Activated naive CD4-positive, alpha-beta T cell treated with anti-CD3 and anti-CD28 coated beads, Interleukin-2, amount 50 U/mL, for 24 hours (primary cell): ENCODE results near the gene TBC1D22B.

ENCODE experiments used
- H3K27ac Mint-ChIP-seq: one replicate; pipeline ENCODE4 v1.8.0; 2021; ENCODE audit warnings: mild to moderate bottlenecking, mixed read lengths
- H3K27me3 Mint-ChIP-seq: one replicate; pipeline ENCODE4 v1.8.0; 2021; ENCODE audit warnings: mixed read lengths
- H3K36me3 Mint-ChIP-seq: one replicate; pipeline ENCODE4 v1.8.0; 2021; ENCODE audit warnings: mixed read lengths
- H3K4me1 Mint-ChIP-seq: one replicate; pipeline ENCODE4 v1.8.0; 2021; ENCODE audit warnings: mixed read lengths
- H3K4me3 Mint-ChIP-seq: one replicate; pipeline ENCODE4 v1.8.0; 2021; ENCODE audit warnings: mild to moderate bottlenecking, mixed read lengths
- H3K9me3 Mint-ChIP-seq: one replicate; pipeline ENCODE4 v1.8.0; 2021; ENCODE audit warnings: mixed read lengths

Gene TBC1D22B, protein sequence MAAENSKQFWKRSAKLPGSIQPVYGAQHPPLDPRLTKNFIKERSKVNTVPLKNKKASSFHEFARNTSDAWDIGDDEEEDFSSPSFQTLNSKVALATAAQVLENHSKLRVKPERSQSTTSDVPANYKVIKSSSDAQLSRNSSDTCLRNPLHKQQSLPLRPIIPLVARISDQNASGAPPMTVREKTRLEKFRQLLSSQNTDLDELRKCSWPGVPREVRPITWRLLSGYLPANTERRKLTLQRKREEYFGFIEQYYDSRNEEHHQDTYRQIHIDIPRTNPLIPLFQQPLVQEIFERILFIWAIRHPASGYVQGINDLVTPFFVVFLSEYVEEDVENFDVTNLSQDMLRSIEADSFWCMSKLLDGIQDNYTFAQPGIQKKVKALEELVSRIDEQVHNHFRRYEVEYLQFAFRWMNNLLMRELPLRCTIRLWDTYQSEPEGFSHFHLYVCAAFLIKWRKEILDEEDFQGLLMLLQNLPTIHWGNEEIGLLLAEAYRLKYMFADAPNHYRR

DNA sequence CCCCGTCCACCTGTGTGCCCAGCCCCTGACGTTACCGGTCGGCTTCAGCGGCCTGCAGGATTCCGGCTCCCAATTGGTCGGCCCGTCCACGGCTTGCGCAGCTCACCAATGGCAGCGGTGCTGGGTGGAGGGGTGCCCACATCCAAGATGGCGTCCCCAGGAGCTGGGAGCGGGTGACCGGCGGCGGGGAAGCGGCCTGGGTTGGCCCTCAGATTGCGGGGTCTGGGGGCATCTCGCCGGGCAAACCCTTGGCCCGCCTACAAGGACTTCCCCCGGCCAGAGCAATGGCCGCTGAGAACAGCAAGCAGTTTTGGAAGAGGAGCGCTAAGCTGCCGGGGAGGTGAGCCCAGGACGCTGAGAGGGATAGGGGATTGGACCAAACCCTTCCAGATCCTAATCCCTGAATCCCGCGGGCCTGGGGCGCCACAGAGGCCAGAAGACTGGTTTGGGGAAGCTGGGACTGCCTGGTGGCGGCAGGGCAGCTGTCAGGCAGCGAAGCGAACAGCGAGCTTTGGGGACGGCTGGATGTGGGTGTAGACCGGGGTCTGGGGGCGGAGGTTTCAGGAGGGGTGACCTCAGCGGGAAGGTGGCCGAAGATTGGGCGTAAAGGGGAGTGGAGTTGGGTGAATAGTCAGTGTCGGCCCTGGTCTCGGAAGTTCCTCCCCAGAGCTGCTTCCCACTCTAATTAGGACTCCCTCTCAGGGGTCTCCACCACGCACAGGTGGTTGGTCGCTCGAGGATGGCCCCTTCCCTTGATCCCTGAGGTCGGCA, at the start of gene TBC1D22B, which contains the start of gene TMEM217:
Gene TBC1D22B (plus strand): TSS at position 139 of the 771 bp plus-strand sequence. CDS start 146 bp downstream, at position 285.
Gene TMEM217 (minus strand): TSS at position 511 of the 771 bp plus-strand sequence. CDS start 39,114 bp downstream, outside the sequence.
- H3K36me3 Mint-ChIP-seq, result no peaks in the 10 kb centered on the region
- H3K4me1 Mint-ChIP-seq, result peaks cover 61% of the 10 kb centered on the region
- no peaks in the 10 kb centered on the region for H3K9me3 Mint-ChIP-seq
- H3K4me3 Mint-ChIP-seq, result peak within 1 kb of the TSS; percentile 93
- no peaks in the 10 kb centered on the region for H3K27me3 Mint-ChIP-seq
- peak within 1 kb of the TSS; percentile 98 for H3K27ac Mint-ChIP-seq

DNA sequence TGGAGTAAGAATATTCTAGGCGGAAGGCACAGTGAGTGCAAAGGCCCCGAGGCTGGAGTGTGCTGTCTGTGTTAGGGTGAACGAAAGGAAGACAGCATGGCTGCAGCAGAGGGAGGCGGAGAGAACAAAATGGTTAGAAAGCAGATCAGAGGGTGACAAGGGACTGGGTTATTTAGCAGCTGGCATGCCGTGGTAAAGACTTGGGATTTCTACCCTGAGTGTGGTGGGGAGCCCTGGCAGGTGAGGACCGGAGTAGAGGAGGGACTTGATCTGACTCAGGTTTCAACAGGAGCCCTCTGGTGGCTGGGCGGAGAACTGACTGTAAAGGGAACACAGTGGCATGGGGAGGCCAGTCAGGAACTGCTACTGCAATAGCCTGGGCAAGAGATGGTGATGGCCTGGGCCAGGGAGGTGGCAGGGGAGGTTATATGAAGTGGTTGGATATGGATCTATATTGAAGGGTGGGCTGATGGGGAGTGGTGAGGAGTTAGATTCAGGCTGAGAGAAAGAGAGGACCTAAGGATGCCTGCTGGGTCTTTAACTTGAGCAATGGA, 49.6 kb upstream of the TBC1D22B start:
- H3K27me3 Mint-ChIP-seq, result no peaks in the 10 kb centered on the region
- peak overlapping the region; percentile 71 for H3K27ac Mint-ChIP-seq
- H3K4me3 Mint-ChIP-seq, result peak overlapping the region; percentile 34
- H3K36me3 Mint-ChIP-seq, result no peaks in the 10 kb centered on the region
- H3K9me3 Mint-ChIP-seq, result no peaks in the 10 kb centered on the region
- peaks cover 57% of the 10 kb centered on the region for H3K4me1 Mint-ChIP-seq

DNA sequence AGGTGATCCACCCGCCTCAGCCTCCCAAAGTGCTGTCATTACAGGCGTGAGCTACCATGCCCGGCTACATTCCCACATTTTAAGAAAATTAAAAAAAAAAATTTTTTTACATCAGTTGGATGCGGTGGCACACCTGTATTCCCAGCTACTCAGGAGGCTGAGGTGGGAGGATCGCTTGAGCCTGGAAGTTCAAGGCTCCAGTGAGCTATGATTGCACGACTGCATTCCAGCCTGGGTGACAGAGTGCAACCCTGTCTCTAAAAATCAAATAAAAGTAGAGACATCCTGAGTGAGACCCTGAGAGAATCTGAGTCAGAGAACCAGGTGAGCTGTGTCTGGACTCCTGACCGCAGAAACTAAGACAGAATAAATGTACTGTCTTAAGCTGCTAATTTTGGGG, 48.8 kb upstream of the TBC1D22B start:
- peaks cover 54% of the 10 kb centered on the region for H3K4me1 Mint-ChIP-seq
- no peaks in the 10 kb centered on the region for H3K27me3 Mint-ChIP-seq
- H3K4me3 Mint-ChIP-seq, result no peak overlapping the region
- H3K9me3 Mint-ChIP-seq, result no peaks in the 10 kb centered on the region
- H3K27ac Mint-ChIP-seq, result no peak overlapping the region
- no peaks in the 10 kb centered on the region for H3K36me3 Mint-ChIP-seq

DNA sequence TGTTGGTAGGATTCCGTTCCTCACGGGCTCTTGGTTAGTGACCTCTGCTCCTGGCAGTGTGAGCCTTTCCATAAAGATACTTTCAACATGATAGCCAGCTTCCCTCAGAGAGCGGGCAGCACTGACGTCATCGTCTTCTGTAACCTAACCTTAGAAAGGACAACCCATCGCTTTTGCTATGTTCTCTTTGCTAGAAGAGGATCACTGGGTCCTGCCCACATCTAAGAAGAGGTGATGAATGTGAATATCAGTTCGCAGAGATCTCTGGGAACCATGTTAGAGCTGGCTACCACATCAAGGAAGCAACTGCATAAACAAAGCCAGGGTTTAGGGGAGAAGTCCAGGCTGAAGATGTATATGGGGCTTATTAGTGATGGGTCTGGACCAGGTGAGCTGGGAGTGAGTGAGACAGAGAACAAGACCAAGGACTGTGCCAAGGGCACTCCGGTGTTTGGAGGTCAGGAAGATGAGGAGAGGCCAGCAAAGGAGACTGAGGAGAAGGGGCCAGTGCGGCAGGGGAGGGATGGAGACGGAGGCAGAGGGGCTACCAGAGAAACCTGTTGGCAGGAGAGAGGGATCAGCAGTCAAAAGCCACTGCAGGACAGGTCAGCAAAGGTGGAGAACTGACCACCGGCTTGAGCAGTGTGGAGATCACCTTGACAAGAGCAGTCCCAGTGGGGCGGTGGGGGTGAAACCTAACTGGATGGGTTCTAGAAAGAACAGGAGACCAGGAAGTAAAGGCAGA, 47.9 kb upstream of the TBC1D22B start:
- no peaks in the 10 kb centered on the region for H3K27me3 Mint-ChIP-seq
- H3K4me1 Mint-ChIP-seq, result peaks cover 48% of the 10 kb centered on the region
- no peaks in the 10 kb centered on the region for H3K9me3 Mint-ChIP-seq
- H3K36me3 Mint-ChIP-seq, result no peaks in the 10 kb centered on the region
- H3K27ac Mint-ChIP-seq, result peak overlapping the region; percentile 90
- H3K4me3 Mint-ChIP-seq, result peak overlapping the region; percentile 53

DNA sequence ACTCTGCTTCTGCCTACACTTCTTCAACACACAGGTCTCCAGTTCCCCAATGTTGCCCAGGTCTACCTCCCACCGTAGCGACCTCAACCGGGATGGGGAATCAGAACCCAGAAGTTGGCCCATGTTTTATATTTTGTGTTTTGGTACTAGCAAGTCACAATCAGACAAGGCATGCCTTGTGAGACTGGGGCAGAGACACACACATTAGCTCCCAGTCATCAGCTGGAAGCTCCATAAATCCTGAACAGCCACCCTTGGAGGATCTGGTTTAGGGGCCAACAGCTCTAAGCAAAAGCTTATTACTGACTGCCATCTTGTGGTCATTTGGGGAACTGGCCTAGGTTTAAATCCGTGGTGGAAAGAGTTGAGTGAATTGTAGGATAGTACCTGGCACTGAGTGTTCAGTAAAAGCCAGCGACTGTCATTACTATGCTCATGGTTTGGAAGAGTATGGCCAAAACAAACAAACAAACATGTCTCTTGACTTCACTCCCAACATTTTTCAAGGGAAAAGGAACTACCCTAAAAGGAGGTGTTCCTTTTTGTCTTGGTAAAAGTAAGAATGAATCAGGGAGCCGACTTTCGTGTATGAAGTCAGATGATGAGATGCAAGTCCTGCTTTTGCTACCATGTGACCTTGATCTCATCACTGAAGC, 47.1 kb upstream of the TBC1D22B start:
- no peak overlapping the region for H3K4me3 Mint-ChIP-seq

DNA sequence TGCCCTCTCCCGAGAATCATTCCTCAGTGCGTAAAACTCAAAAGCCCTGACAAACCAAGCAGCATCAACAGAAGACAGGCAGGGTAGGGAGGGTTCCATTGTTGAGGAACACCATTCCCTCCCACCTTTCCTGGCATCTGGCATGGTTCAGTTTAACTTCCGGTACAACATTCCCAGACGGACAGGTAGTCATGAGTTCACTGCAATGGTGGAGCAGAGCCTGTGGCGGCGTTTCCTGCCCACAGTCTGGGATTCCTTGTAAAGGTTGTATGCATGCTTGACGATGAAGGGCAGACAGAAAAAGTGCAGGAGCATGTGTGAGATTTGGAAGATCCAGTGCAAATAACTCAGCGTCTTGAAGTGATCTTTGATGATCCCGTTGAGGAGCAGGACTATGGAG, 45.3 kb upstream of the TBC1D22B start:
- Mint-ChIP-seq H3K4me3 (no peak overlapping the region), H3K27me3 (no peaks in the 10 kb centered on the region), H3K4me1 (peaks cover 31% of the 10 kb centered on the region), H3K9me3 (no peaks in the 10 kb centered on the region), H3K36me3 (no peaks in the 10 kb centered on the region), H3K27ac (no peak overlapping the region)

More for the DNA sequence above, 47.1 kb upstream of the TBC1D22B start:
- H3K4me1 Mint-ChIP-seq, result peaks cover 42% of the 10 kb centered on the region
- H3K27ac Mint-ChIP-seq, result peak overlapping the region; percentile 63
- H3K27me3 Mint-ChIP-seq, result no peaks in the 10 kb centered on the region
- H3K36me3 Mint-ChIP-seq, result no peaks in the 10 kb centered on the region
- no peaks in the 10 kb centered on the region for H3K9me3 Mint-ChIP-seq

DNA sequence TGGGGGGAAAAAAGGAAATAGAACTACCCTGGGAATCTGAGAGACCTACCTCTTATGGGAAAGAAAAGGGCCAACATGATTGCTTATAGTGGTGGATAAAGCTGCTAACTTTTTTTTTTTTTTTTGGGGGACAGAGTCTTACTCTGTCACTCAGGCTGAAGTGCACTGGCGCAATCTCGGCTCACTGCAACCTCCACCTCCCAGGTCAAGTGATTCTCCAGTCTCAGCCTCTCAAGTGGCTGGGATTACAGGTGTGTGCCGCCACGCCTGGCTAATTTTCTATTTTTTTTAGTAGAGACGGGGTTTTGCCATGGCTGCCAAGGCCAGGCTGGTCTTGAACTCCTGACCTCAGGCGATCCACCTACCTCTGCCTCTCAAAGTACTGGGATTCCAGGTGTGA, 39.5 kb upstream of the TBC1D22B start:
- Mint-ChIP-seq H3K36me3 (no peaks in the 10 kb centered on the region), H3K27ac (no peak overlapping the region), H3K9me3 (no peaks in the 10 kb centered on the region), H3K4me3 (no peak overlapping the region), H3K4me1 (peaks cover 19% of the 10 kb centered on the region), H3K27me3 (no peaks in the 10 kb centered on the region)

DNA sequence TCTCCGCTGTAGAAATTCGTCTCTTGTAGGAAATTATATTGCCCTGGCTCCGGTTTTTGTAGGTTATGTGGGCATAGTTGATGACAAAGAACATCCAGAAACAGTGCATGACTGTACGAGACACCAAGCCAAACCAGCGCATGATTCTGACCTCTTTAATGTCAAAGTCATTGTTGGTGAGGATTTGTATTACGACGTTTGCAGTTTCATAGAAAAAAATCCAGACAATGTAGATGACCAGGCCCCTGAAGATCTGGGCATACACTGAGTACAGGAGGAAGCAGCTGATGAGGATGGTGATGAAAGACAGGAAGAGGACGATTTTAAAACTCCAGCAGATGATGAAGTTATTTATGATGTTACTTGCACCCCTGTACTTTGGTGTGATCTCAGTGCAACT, 39.1 kb upstream of the TBC1D22B start:
- H3K4me3 Mint-ChIP-seq, result no peak overlapping the region
- H3K9me3 Mint-ChIP-seq, result no peaks in the 10 kb centered on the region
- H3K27ac Mint-ChIP-seq, result no peak overlapping the region
- no peaks in the 10 kb centered on the region for H3K36me3 Mint-ChIP-seq
- no peaks in the 10 kb centered on the region for H3K27me3 Mint-ChIP-seq
- H3K4me1 Mint-ChIP-seq, result peaks cover 20% of the 10 kb centered on the region

DNA sequence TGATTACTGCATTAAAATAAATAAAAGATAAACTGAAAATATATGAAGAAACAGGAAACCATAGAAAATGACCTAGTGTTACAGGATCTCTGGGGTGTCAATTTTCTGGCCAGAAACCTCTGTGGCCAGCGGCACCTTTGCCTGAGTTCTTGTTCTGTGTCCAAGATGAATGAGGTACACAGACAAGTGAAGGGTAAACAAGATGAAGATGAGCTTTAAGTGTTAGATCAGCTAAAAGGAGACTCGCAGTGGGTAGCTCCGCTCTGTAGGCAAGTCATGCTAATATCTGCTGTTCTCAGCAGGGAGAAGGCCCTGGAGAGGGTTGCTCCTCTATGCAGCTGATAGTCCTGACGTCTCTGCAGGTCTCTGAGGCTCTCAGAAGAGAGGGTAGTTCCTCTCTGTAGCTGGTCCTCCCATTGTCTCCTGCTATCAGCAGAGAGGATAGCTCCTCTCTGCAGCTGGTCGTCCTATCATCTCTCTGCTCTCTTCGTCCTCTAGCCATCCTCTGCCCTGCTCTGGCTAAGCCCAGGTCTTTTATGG, 35.9 kb upstream of the TBC1D22B start:
- Mint-ChIP-seq H3K27ac (peak overlapping the region; percentile 53), H3K36me3 (no peaks in the 10 kb centered on the region), H3K4me3 (peak overlapping the region; percentile 80), H3K4me1 (peaks cover 20% of the 10 kb centered on the region), H3K27me3 (no peaks in the 10 kb centered on the region), H3K9me3 (no peaks in the 10 kb centered on the region)

DNA sequence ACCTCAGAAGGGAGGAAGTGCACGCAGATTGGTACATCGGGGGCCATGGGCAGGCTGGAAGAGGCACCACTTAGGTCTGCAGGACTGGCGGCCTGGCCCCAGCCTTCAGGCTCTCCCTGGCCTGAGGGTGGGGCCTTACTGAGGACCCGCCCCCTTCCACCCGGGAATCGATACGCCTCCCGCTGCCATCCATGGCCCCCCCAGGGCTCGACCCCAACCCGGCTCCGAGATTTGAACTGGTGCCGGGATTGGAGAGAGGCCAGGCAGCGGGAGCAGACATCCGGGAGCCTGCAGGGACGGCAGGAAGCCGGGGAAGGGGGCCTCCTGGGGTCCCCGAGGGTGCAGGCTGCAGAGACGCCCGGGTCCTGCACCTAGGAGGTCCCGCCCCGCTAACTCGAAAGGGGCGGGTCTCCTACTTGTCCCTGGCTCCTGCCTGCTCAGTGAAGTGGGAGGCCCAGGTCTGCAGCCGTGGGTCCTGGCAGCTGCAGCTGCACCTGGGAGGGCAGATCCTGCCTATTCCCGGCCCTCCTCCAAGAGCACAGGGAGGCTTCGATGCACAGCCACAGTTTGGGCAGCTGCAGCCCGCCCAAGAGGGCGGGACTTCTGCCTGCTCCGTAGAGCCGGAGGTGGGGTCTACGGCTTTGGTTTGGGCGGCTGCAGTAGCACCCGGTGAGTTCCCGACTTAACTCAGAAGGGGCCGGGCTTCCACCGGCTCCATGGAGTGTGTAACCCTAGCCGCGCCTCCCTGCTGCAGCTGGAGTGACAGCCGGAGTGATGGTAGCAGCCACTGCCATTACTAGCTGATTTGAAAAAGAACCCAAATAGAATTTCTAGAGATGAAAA, 35.2 kb upstream of the TBC1D22B start:
- Mint-ChIP-seq H3K27ac (peak overlapping the region; percentile 72), H3K4me3 (peak overlapping the region; percentile 80), H3K36me3 (no peaks in the 10 kb centered on the region), H3K9me3 (no peaks in the 10 kb centered on the region), H3K4me1 (peaks cover 20% of the 10 kb centered on the region), H3K27me3 (no peaks in the 10 kb centered on the region)

DNA sequence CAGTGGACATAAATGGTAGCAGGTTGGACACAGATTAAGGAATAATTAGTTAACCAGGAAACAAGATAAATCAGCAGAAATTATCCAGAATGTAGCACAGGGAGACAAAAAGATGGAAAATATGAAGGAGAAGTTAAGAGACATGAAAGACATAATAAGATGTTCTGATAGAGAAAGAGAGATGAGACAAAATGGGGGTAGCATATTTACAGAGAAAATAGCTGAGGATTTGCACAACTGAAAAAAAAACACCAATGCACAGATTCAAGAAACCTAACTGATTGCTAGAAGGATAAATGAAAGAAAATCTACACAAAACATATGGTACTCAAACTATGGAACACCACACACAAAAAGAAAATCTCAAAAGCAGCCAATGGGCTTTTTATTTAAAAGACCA, 34.6 kb upstream of the TBC1D22B start:
- peaks cover 20% of the 10 kb centered on the region for H3K4me1 Mint-ChIP-seq
- H3K27ac Mint-ChIP-seq, result peak overlapping the region; percentile 72
- H3K36me3 Mint-ChIP-seq, result no peaks in the 10 kb centered on the region
- H3K27me3 Mint-ChIP-seq, result no peaks in the 10 kb centered on the region
- peak overlapping the region; percentile 80 for H3K4me3 Mint-ChIP-seq
- H3K9me3 Mint-ChIP-seq, result no peaks in the 10 kb centered on the region

DNA sequence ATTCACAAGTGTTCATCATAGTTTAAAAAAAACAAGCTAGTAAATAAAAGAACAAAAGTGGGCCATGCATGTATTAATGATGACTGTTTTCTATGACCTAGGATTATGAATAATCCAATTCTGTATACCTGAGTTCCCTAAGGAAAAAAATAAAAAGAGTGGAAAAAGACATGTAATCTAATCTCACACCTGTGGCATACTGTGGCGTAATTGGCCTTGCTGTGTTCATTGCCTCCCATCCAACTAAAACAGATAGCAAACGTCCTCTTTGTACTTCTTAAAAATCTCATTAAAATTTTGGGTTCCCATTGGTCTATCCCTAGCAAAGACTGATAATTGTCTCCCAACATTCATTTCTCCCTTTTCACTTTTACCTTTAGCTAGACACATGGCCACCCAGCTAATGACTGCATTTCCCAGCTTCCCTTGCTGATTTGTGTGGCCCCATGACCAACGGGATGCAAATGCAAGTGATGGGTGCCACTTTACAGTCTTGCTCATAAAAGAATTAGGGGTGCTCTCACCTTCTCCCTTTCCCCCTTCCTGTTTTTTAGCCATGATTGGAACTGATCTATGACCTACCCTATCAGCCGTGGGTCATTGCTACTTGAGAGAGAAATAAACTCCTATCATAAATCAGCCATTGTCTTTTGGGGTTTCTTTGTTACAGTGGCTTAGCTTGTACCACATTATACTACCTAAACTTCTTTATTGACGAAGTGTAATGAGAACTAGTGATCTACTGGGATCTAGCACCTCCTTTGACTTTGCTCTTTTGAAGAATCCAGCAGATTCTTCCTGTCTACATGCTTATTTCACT, 32.0 kb upstream of the TBC1D22B start:
- Mint-ChIP-seq H3K27ac (no peak overlapping the region), H3K4me3 (no peak overlapping the region), H3K4me1 (peaks cover 17% of the 10 kb centered on the region), H3K36me3 (no peaks in the 10 kb centered on the region), H3K27me3 (no peaks in the 10 kb centered on the region), H3K9me3 (no peaks in the 10 kb centered on the region)

DNA sequence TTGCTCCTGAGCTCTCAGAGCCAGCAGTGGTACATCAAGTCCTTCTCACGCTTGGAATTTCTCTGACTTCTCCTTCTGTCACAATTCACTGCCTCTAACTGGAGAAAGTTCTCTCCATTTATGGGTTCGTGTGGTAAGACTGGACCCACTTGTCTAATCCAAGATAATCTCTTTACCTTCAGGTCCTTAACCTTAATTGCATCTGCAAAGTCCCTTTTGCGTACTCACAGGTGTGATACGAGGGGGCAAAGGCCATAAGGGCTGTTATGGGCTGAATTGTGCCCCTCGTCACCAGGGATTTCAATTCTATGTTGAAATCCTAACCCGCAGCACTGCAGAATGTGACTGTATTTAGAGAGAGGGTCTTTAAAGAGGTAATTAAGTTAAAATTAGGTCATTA, 27.5 kb upstream of the TBC1D22B start:
- H3K9me3 Mint-ChIP-seq, result no peaks in the 10 kb centered on the region
- H3K4me3 Mint-ChIP-seq, result no peak overlapping the region
- no peaks in the 10 kb centered on the region for H3K4me1 Mint-ChIP-seq
- H3K27me3 Mint-ChIP-seq, result no peaks in the 10 kb centered on the region
- H3K27ac Mint-ChIP-seq, result no peak overlapping the region
- H3K36me3 Mint-ChIP-seq, result no peaks in the 10 kb centered on the region
